Mesenchymal stem cell (in vitro differentiated cells and primary cell): ENCODE measurements around the gene HIPK3.

Experiments used
- DNase-seq: peaks from one replicate; pipeline ENCODE4 v3.0.0-alpha.2; 2013
- H2AFZ ChIP-seq: one replicate; pipeline ENCODE4 v1.6.1; 2013; ENCODE audit warnings: low read depth, mild to moderate bottlenecking, control low read depth, inconsistent platforms, low read length, moderate library complexity
- H2AK5ac ChIP-seq: 2 replicates; pipeline ENCODE4 v1.6.1; 2013; ENCODE audit warnings: low read length, moderate library complexity, mild to moderate bottlenecking, inconsistent platforms; ENCODE audit not compliant: severe bottlenecking
- H2BK120ac ChIP-seq: one replicate; pipeline ENCODE4 v1.6.1; 2013; ENCODE audit warnings: low read depth, mild to moderate bottlenecking, inconsistent platforms, low read length, moderate library complexity
- H2BK12ac ChIP-seq, 2 experiments: one replicate each; pipeline ENCODE4 v1.6.1; 2013; ENCODE audit warnings: inconsistent platforms in 2 of 2, low read length in 2 of 2, mild to moderate bottlenecking in 2 of 2, moderate library complexity in 2 of 2, control low read depth in 1 of 2
- H2BK15ac ChIP-seq: one replicate; pipeline ENCODE4 v1.6.1; 2013; ENCODE audit warnings: mild to moderate bottlenecking, low read depth, inconsistent platforms; ENCODE audit not compliant: poor library complexity, severe bottlenecking
- H2BK5ac ChIP-seq: 2 replicates; pipeline ENCODE4 v1.6.1; 2013; ENCODE audit warnings: low read depth, mild to moderate bottlenecking, low read length, control low read depth, inconsistent platforms; ENCODE audit not compliant: poor library complexity, severe bottlenecking
- H3K14ac ChIP-seq, 2 experiments: one replicate each; pipeline ENCODE4 v1.6.1; 2013; ENCODE audit warnings: inconsistent platforms in 2 of 2, low read length in 2 of 2, control low read depth in 1 of 2, mild to moderate bottlenecking in 1 of 2, moderate library complexity in 1 of 2
- H3K18ac ChIP-seq, 2 experiments: one replicate each; pipeline ENCODE4 v1.6.1; 2013; ENCODE audit warnings: inconsistent platforms in 2 of 2, low read length in 2 of 2, control low read depth in 1 of 2, low read depth in 1 of 2, mild to moderate bottlenecking in 1 of 2
- H3K23ac ChIP-seq, 2 experiments: one replicate each; pipeline ENCODE4 v1.6.1; 2013; ENCODE audit warnings: inconsistent platforms in 2 of 2, low read length in 2 of 2, mild to moderate bottlenecking in 2 of 2, moderate library complexity in 2 of 2, control low read depth in 1 of 2
- H3K27ac ChIP-seq: 2 replicates; pipeline ENCODE4 v1.5.1; 2013; ENCODE audit warnings: mild to moderate bottlenecking, moderate library complexity, low read length, control low read depth, inconsistent platforms; ENCODE audit not compliant: poor library complexity, severe bottlenecking
- H3K27me3 ChIP-seq, 2 experiments: 2 replicates each; pipeline versions ENCODE4 v1.6.1 to v1.7.0; 2013; ENCODE audit warnings: low read length in 2 of 2, mild to moderate bottlenecking in 2 of 2, moderate library complexity in 2 of 2, control low read depth in 1 of 2, inconsistent platforms in 1 of 2; ENCODE audit not compliant: control insufficient read depth in 1 of 2, insufficient read depth in 1 of 2
- H3K36me3 ChIP-seq, 2 experiments: 2 replicates each; pipeline versions ENCODE4 v1.6.1 to v1.7.0; 2013; ENCODE audit warnings: low read length in 2 of 2, control low read depth in 1 of 2, inconsistent platforms in 1 of 2, low read depth in 1 of 2, mild to moderate bottlenecking in 1 of 2; ENCODE audit not compliant: insufficient read depth in 2 of 2, control insufficient read depth in 1 of 2
- H3K4ac ChIP-seq, 2 experiments: one replicate each; pipeline ENCODE4 v1.6.1; 2013; ENCODE audit warnings: inconsistent platforms in 2 of 2, low read length in 2 of 2, mild to moderate bottlenecking in 2 of 2, moderate library complexity in 2 of 2, control low read depth in 1 of 2, low read depth in 1 of 2
- H3K4me1 ChIP-seq: 2 replicates; pipeline ENCODE4 v1.6.1; 2013; ENCODE audit warnings: low read depth, low read length, control low read depth; ENCODE audit not compliant: control insufficient read depth, insufficient read depth
- H3K4me2 ChIP-seq: 2 replicates; pipeline ENCODE4 v1.6.1; 2013; ENCODE audit warnings: low read length, mild to moderate bottlenecking, inconsistent platforms; ENCODE audit not compliant: poor library complexity, severe bottlenecking
- H3K4me3 ChIP-seq, 2 experiments: 2 replicates each; pipeline versions ENCODE4 v1.5.1 to v1.7.0; 2013; ENCODE audit warnings: low read length in 2 of 2, mild to moderate bottlenecking in 2 of 2, control low read depth in 1 of 2, low read depth in 1 of 2; ENCODE audit not compliant: insufficient read depth in 1 of 2
- H3K79me1 ChIP-seq: replicated peaks from 2 replicates; pipeline ENCODE4 v1.6.1; 2013; ENCODE audit warnings: mild to moderate bottlenecking, control low read depth, low read length, inconsistent platforms; ENCODE audit not compliant: poor library complexity, severe bottlenecking
- H3K9ac ChIP-seq: 2 replicates; pipeline ENCODE4 v1.7.0; 2013; ENCODE audit warnings: mild to moderate bottlenecking, low read length, moderate library complexity
- H3K9me3 ChIP-seq: 2 replicates; pipeline ENCODE4 v1.7.0; 2013; ENCODE audit warnings: mild to moderate bottlenecking, low read length; ENCODE audit not compliant: control insufficient read depth
- H4K8ac ChIP-seq: one replicate; pipeline ENCODE4 v1.6.1; 2013; ENCODE audit warnings: inconsistent platforms, mild to moderate bottlenecking, low read length, moderate library complexity
- H4K91ac ChIP-seq: one replicate; pipeline ENCODE4 v1.6.1; 2013; ENCODE audit warnings: mild to moderate bottlenecking, low read length, inconsistent platforms
- WGBS: methylation state at CpG from one replicate; pipeline ENCODE4 v1.1.7; 2013; ENCODE audit warnings: mixed read lengths; 5-methylcytosine and 5-hydroxymethylcytosine counted together

HIPK3 gene

DNA sequence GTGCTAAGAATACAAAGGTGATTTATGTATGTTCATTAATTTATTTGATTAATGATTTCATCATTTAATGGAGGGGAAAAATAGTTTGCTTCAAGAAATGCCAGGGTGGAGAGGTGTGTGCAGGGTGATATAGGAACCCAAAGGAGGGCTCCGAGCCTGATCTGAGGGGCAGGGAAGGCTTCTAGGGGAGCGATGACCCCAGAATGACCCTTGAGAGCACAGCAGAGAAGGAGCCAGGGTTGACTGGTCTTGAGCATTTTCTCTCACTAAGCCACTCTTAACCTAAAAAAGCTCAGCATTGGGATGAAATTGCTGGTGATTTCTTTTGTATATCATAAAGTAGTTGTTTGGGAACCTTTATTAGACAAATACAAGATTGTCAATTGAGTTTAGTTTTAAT is 35.1 kb downstream of the HIPK3 start:
- H2BK120ac ChIP-seq, result no peak overlapping the region
- H3K14ac ChIP-seq, result peak overlapping the region in 1 of 2 experiments; percentile 11
- no peak for DNase-seq

DNA sequence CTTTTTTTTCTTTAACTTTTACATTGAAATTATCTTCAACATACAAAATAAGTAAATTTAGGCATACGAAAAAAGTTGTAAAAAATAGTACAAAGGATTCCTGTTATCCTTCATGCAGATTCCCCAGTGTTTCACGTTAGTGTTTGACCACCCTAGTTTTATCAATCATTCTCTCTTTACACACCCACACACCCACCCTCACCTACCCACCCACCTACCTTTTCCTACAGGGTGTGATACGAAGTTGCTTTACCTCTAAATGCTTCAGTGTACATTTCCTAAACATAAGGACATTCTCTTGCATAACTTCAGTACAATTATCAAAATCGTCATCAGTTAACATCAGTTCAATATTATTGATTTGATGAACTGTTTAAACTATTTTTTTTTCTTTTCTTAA is 37.0 kb downstream of the HIPK3 start:
- Histone ChIP-seq H3K9me3 (peaks cover 6% of the 10 kb centered on the region), H3K79me1 (peaks cover 23% of the 10 kb centered on the region), H2AK5ac (no peak overlapping the region), H3K36me3 (peaks cover 12 to 37% of the 10 kb centered on the region in 2 experiments), H2BK5ac (no peak overlapping the region), H2BK12ac (no peak overlapping the region), H3K4me1 (peaks cover 3% of the 10 kb centered on the region), H4K91ac (no peak overlapping the region), H3K4ac (no peak overlapping the region), H2BK15ac (no peak overlapping the region), H3K9ac (no peak overlapping the region), H3K4me2 (no peak overlapping the region), H3K18ac (no peak overlapping the region), H3K23ac (no peak overlapping the region), H3K14ac (no peak overlapping the region), H4K8ac (no peak overlapping the region), H3K27ac (no peak overlapping the region), H3K27me3 (no peaks in the 10 kb centered on the region), H3K4me3 (no peak overlapping the region), H2BK120ac (no peak overlapping the region), H2AFZ (no peak overlapping the region)
- no peak for DNase-seq
- WGBS, result 99% methylated on average over 2 of the region's 4 CpGs

More for the DNA sequence above, 35.1 kb downstream of the HIPK3 start:
- Histone ChIP-seq H3K36me3 (peaks cover 4 to 49% of the 10 kb centered on the region in 2 experiments), H3K4me1 (peaks cover 3% of the 10 kb centered on the region), H3K27me3 (no peaks in the 10 kb centered on the region), H2BK12ac (no peak overlapping the region), H3K9ac (no peak overlapping the region), H2BK15ac (no peak overlapping the region), H4K8ac (no peak overlapping the region), H3K79me1 (peaks cover 18% of the 10 kb centered on the region), H4K91ac (no peak overlapping the region), H3K23ac (no peak overlapping the region), H3K18ac (no peak overlapping the region), H3K4me2 (no peak overlapping the region), H2AK5ac (no peak overlapping the region), H3K4me3 (no peak overlapping the region), H2BK5ac (no peak overlapping the region), H3K9me3 (no peaks in the 10 kb centered on the region), H2AFZ (no peak overlapping the region), H3K27ac (no peak overlapping the region), H3K4ac (no peak overlapping the region)
- 82% methylated on average over 1 of the region's 2 CpGs for WGBS

DNA sequence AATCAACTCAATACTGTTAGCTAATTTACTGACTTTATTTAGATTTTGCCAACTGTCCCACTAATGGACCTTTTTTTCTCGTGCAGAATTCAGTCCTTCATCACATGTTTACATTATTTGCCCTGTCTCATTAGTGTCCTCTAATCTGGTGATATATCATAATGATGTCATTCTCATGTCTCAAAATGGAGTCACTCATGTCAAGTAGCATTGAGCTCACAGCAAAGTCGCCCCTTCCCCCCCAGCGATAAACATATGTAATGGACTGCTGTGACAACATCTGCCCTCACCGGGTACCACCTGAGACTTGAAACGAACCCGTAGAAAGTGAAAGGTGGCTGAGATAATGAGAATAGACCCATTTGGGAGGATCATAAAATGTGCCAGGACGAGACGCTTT is 37.6 kb downstream of the HIPK3 start:
- Histone ChIP-seq H3K4ac (no peak overlapping the region), H3K9me3 (peaks cover 6% of the 10 kb centered on the region), H2BK5ac (no peak overlapping the region), H2BK120ac (no peak overlapping the region), H3K27me3 (no peaks in the 10 kb centered on the region), H3K9ac (no peak overlapping the region), H3K4me3 (no peak overlapping the region), H2BK15ac (no peak overlapping the region), H2AK5ac (no peak overlapping the region), H3K27ac (no peak overlapping the region), H3K23ac (no peak overlapping the region), H2BK12ac (no peak overlapping the region), H4K8ac (no peak overlapping the region), H2AFZ (no peak overlapping the region), H3K14ac (no peak overlapping the region), H3K18ac (no peak overlapping the region), H3K36me3 (peaks cover 14 to 31% of the 10 kb centered on the region in 2 experiments), H3K4me2 (no peak overlapping the region), H3K4me1 (peaks cover 3% of the 10 kb centered on the region), H4K91ac (no peak overlapping the region), H3K79me1 (peaks cover 23% of the 10 kb centered on the region)
- DNase-seq, result no peak
- 94% methylated on average over 7 of the region's 8 CpGs for WGBS

DNA sequence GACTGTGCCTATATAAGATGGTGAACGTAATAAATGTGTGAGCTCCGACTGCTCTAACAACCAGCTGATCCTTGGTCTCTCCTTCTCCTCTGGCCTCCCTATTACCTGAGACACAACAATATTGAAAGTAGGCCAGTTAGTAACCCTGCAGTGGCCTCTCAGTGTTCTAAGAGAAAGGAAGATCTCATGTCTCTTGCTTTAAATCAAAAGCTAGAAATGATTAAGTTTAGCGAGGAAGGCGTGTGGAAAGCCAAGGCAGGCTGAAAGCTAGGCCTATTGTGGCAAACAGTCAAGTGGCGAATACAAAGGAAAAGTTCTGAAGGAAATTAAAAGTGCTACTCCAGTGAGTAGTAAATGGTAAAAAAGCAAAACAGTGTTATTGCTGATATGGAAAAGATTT is 39.5 kb downstream of the HIPK3 start:
- Histone ChIP-seq H2BK120ac (no peak overlapping the region), H3K4ac (no peak overlapping the region), H3K4me3 (no peak overlapping the region), H3K9me3 (peaks cover 6% of the 10 kb centered on the region), H2AFZ (no peak overlapping the region), H3K18ac (no peak overlapping the region), H3K4me2 (no peak overlapping the region), H3K23ac (no peak overlapping the region), H2BK15ac (no peak overlapping the region), H4K91ac (no peak overlapping the region), H3K36me3 (peaks cover 16 to 42% of the 10 kb centered on the region in 2 experiments), H3K14ac (no peak overlapping the region), H3K9ac (no peak overlapping the region), H4K8ac (no peak overlapping the region), H2BK12ac (no peak overlapping the region), H3K79me1 (peaks cover 26% of the 10 kb centered on the region), H2AK5ac (no peak overlapping the region), H3K27ac (no peak overlapping the region), H3K4me1 (peaks cover 3% of the 10 kb centered on the region), H3K27me3 (no peaks in the 10 kb centered on the region), H2BK5ac (no peak overlapping the region)
- WGBS, result 97% methylated on average over 5 of the region's 5 CpGs
- DNase-seq, result no peak
